GM10266 (cell line): ENCODE measurements around the gene B3GNT7.
"Not testable (repeated sequence)": the region's sequence is repeated elsewhere in the genome, so short reads cannot be mapped to it uniquely, and the experiment has no call there.

ENCODE experiments used
- DNase-seq: peaks from one replicate; pipeline ENCODE4 v3.0.0; 2012; ENCODE audit errors: extremely low spot score
- CTCF ChIP-seq: IDR thresholded peaks from 2 replicates; pipeline ENCODE4 v1.5.1; 2012; ENCODE audit warnings: mild to moderate bottlenecking, low read depth; ENCODE audit not compliant: control insufficient read depth, insufficient read depth; ENCODE audit errors: missing control alignments

B3GNT7 gene

GRCh38 chr2:231395188-231396057 is at the start of gene B3GNT7:
TSS of gene B3GNT7 (plus strand) at chr2:231395710. CDS start at chr2:231395804, 94 bp downstream.
- peak; percentile 87 for DNase-seq
- TF ChIP-seq CTCF = no peak

GRCh38 chr2:231347081-231347480 is 48.4 kb upstream of the B3GNT7 start:
- TF ChIP-seq CTCF = no peak
- DNase-seq = no peak

GRCh38 chr2:231347638-231348037 is 47.9 kb upstream of the B3GNT7 start:
- TF ChIP-seq CTCF = no peak
- DNase-seq = no peak

GRCh38 chr2:231348173-231348572 is 47.3 kb upstream of the B3GNT7 start:
- no peak for DNase-seq
- TF ChIP-seq CTCF = no peak

- no peak for TF ChIP-seq CTCF
- DNase-seq = no peak
Measured at GRCh38 chr2:231348704-231349373, 46.7 kb upstream of the B3GNT7 start.

- DNase-seq = not testable (repeated sequence)
Measured at GRCh38 chr2:231349374-231349735, 46.2 kb upstream of the B3GNT7 start.

- no peak for TF ChIP-seq CTCF
- no peak for DNase-seq
Measured at GRCh38 chr2:231351648-231352047, 43.9 kb upstream of the B3GNT7 start.
